Liver (tissue), 3 donors: ENCODE measurements around the gene ACAD9.

Experiments
- CTCF ChIP-seq: fragments of 150-350 bp; IDR thresholded peaks from 2 replicates; pipeline ENCODE4 v1.5.1; 2017; ENCODE audit warnings: improper control_type of control experiment, low read depth, low read length; ENCODE audit not compliant: missing input control
- GABPA ChIP-seq, 2 donors: IDR thresholded peaks in 1 of 2; conservative IDR thresholded peaks in 1 of 2; 2 replicates each; pipeline ENCODE4 v1.6.1; 2016; ENCODE audit warnings: antibody characterized with exemption in 2 of 2, mild to moderate bottlenecking in 1 of 2, moderate library complexity in 1 of 2
- donor health status: healthy.
- donor health status: healthy.

DNA sequence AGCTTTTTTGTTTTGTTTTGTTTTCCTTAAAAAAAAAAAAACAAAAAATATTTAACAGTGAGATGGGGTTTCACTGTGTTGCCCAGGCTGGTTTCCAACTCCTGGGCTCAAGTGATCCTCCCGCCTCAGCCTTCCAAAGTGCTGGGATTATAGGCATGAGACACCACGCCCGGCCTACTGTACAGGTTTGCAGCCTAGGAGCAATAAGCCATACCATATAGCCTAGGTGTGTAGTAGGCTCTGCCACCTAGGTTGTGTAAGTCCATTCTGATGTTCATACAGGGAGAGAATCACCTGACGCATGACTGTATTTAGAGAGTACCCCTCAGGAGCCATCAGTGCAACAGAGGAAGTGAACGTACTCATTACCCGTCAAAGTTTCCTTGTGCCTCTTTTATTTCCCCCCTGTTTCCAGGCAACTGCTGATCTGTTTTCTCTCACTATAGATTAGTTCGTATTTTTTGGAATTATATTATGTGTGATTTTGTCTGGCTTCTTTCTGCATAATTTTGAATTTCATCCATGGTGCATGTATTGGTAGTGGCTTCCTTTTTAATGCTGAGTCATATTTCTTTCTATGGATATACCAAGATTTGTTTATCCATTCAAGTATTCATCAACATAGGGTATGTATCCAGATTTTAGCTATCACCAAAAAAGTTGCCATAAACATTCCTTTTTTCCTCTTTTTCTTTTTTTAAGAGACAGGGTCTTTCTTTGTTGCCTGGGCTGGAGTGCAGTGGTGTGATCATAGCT is 9.9 kb downstream of the ACAD9 start:
- TF ChIP-seq GABPA (IDR thresholded peaks at IDR 0.05 in 1 of 2, conservative IDR thresholded peaks at IDR 0.05 in 1 of 2) = no peak
- no peak for TF ChIP-seq CTCF
